HG03039 (cell line): ENCODE results near the gene CAPN1.
"Not testable (repeated sequence)": the region's sequence is repeated elsewhere in the genome, so short reads cannot be mapped to it uniquely, and the experiment has no call there.

Experiments used
- ATAC-seq: cut with Tn5 transposase; IDR thresholded peaks from one replicate; pipeline ENCODE4 v1.9.1; 2021; ENCODE audit warnings: mild to moderate bottlenecking, moderate library complexity; ENCODE audit not compliant: unreplicated experiment

The CAPN1 gene

DNA sequence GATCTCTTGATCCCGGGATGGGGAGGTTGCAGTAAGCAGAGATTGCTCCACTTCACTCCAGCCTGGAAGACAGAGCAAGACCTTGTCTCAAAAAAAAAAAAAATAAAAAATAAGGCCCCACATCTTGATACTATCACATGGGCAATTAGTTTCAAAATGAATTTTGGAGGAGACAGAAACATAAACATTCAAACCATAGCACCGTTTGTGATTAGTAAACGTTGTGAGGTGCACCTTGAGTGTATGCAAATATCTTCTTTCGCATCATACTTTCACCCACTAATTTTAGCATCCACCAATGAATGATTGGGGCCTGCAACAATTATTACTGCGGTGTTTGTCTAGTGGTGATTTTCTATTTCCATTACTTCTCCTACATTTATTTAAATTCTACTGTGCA is 22.7 kb upstream of the CAPN1 start:
- ATAC-seq = no peak

DNA sequence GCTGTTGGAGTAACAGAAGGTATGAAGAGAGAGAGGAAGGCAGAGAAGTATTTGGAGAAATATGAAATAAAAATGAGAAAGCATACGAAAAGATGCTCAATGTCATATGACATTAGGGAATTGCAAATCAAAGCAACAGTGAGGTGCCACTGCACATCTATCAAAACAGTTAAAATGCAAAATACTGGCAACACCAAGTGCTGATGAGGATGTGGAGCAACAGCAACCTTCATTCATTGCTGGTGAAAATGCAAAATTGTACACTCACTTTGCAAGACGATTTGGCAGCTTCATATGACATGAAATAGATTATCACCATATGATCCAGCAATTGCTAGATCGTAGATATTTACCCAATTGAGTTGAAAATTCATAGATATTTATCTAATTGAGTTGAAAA is 21.1 kb upstream of the CAPN1 start:
- ATAC-seq = no peak

DNA sequence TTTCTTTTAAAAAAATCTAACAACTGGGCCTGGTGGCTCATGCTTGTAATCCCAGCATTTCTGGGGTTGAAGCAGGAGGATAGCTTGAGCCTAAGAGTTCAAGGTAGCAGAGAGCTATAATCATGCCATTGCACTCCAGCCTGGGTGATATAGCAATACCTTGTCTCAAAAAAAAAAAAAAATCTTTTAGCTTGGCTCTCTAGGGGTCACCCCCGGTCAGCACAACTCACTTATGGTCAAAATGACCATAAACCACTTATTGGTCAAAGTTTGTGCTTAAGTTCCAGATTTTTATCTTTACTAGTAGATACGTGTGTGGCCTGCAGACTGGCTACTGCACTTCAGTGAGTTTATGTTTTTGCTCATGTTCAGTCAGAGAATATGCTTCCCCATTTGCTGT is 18.0 kb upstream of the CAPN1 start:
- ATAC-seq = no peak

DNA sequence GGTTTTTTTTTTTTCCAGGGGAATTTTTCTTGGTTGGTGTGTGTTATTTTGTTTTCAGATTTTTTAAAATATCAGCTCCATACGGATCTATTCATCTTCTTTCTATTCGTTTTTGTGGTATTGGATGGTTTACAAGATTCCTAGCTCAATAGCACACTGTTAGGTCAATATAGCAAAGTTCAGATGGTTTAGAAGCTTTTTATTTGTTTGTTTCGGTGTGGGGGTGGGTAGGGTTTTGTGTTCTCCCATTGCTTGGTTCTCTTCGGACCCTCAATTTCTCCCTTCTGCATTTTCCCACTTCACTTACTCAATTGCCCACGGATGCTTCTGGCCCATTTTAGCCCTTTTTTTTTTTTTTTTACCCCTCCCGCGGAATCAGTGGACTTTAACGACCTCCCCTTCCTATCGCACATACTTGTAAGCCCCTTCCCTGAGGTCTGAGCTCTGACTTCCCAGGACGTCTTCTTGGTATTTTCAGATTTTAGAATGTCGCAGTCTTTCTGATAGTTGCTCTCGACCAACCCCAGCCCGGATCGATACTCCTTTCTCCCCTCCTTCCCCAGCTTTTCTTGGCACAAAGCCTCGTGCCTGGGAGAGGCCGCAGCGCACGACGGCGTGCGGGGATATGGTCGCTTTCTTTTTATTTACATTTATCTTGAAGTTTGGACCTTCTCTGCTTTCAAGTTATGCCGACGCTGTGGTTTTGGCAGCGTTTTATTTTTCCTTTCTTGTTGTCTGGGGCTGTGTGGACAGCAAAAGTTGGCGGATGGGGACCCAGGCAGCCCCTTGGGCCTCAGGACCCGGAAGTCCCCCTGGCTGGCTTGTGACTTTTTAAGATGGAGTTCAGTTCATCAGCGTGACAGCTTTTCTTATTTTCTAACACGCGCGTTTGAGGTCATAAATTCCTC is 16.1 kb upstream of the CAPN1 start:
- ATAC-seq = no peak

DNA sequence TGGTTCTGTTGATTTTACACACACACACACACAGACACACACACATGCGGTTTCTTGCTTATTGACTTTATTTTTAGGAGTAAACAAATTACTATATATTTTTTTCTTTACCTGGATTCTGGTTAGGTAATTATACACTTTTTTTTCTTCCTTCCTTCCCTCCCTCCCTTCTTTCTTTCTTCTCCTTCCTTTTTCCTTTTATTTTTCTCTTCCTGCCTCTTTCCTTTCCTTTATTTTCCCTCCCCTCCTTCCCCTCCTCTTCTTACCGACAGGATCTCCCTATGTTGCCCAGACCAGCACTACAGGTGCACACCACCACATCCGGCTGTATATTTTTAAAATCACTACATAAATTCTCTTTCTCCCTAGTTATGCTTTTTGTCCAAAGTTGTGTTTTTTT is 14.8 kb upstream of the CAPN1 start:
- ATAC-seq = no peak

DNA sequence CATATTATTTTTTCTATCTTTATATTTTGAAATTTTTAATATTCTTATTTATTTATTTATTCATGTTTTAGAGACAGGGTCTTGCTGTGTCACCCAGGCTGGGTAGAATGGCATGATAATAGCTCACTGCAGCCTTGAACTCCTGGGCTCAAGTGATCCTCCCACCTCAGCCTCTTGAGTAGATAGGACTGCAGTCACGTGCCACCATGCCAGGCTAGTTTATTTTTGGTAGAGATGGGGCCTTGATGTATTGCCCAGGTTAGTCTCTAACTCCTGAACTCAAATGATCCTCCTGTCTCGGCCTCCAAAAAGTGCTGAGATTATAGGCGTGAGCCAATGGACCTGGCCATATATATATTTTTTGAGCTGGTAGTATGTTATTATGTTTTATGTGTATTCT is 14.1 kb upstream of the CAPN1 start:
- ATAC-seq = no peak

DNA sequence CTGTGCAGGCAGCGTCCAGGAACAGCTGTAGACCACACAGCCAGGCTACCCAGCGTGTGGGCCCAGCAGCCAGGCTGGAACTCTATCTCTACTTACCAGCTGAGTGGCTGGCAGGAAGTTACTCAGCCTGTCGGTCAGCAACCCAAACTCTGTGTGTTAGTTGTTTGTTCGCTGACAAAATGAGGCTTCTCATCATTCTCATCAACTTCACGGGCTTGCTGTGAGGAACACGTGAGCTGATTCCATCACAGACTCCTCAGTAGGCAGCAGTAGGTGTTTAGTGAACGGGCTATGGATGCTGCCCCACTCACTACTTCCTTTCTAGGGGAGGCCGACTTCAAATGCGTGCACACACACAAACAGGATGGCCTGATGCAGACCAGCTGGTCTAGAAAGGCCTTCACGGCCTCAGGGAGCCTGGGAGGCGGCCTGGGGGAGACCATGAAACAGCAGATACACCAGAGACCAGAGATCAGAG is 12.5 kb upstream of the CAPN1 start:
- no peak for ATAC-seq

DNA sequence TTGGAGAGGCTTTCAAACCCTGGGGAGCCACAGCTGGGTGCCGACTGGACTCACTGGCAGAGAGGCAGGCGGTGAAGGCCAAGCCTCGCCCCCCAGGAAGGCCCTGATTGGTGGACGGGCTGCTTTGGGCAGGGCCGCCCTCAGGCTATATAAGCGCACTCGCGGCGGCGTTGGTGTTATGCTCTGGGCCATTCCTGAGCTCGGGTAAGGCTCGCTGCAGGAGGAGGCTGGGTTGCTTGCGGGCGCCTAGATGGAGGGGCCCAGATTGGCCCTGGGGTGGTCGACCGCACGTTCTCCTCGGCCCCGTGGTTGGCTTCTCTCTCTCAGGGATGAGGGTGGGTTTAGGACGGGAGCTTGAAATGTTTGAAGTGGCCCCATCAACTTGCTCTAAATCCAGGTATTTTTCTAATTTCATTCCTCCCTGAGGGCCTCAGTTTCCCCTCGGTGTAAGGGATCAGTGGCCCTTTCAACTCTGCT is 11.6 kb upstream of the CAPN1 start, which contains the start of gene SPDYC:
SPDYC (plus strand) TSS at position 176 of the 477 bp plus-strand sequence. CDS start 1,125 bp downstream, outside the sequence.
- no peak for ATAC-seq

DNA sequence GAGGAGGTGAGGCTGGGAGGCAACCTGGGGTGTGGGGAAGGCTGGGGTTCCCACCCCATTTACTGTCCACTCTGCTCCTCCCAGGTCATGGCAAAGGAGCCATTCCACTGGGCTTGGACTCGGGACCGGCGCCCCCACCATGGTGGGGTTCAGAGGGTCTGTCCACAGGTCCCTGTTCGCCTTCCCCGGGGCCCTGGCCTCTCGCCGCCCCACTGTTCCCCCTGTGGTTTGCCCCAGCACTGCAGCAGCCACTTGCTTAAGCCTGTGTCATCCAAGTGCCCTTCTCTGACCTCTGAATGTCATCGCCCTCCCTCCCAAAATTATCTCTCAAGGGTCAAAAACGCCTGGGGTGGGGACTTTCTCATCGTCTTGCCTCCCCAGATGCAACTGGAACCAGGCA is 9.1 kb upstream of the CAPN1 start:
- no peak for ATAC-seq

DNA sequence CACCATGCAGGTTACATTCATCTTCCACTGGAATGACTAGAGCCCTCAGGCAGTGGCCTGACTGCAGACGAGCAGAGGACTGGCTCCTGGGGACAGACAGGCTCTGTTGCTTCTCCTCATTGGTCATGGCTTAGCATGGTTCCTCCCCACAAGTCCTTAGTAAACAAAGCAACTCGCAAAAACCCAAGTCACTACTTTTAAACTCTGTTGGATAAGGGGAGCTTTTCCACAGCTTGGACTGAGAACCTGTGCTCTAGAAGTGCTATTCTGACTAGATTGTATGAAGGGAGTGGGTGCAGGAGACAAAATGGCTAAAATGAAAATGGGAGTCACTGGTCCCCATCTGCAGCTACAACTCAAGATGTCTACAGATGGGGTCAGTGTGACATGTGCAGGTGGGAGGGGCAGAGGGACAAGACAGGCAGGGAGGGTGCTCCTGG is 7.1 kb upstream of the CAPN1 start:
- not testable (repeated sequence) for ATAC-seq

DNA sequence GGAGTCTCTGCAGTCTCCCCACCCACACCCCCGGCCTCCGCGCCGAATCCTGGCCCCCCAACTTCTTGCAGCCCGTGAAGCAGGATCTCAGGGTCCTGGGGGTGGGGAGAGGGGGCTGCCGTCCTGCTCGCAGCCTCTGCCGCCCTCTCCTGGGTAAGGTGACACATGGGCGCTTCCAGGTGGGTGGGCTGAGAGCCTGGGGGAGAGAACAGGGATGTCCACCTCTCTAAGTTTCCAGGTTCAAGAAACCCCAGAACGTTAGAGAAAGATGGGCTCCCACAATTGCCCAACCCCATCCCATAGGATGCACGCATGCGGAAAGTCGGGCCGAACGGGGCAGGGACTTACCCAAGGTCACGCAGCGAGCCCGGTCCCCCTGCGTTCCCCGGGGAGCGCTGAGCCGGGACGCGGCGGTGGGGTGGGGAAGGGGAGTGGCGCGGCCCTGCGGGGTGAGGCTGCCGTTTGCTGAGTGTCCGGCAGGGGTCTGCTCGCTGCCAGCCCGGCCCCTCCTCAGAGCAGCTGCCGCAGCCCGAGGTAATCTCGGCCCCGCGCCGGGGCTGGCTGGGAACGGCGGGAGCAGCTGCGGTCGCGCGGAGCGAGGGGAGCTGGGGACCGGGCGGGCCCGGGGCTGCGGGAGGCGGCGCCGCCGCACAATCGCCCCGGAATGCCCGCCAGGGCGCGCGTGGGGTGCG is 705 bp upstream of the CAPN1 start:
- peak; percentile 40 for ATAC-seq

DNA sequence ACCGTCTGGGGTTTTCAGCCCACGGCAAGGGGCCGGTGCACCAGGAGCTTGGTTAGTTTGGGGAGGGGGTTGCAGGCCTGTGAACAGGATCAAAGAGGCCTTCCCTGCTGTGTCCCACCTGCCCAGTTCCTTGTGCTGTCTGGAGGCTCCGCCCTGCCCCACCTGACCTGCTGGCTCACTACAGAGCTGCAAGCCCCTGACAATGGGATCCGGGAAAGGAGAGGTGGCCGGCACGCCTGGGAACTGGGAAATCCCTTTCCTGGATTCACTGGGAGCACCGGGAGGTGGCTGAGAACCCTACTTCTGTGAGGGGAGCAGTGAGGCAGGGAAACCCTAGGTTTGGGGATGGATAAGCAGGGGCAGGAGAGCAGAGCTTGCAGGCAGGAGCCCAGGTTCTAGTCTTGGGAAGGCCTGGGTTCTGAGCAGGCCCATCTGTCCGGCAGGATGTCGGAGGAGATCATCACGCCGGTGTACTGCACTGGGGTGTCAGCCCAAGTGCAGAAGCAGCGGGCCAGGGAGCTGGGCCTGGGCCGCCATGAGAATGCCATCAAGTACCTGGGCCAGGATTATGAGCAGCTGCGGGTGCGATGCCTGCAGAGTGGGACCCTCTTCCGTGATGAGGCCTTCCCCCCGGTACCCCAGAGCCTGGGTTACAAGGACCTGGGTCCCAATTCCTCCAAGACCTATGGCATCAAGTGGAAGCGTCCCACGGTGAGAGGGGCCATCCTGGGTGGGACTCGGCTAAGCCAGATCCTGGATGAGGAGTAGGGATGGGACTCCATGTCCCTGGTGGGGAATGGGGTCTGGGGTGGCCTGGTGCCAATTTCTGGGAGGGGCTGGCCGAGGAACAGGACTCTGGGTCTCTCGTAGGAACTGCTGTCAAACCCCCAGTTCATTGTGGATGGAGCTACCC is 786 bp downstream of the CAPN1 start:
- ATAC-seq = no peak

DNA sequence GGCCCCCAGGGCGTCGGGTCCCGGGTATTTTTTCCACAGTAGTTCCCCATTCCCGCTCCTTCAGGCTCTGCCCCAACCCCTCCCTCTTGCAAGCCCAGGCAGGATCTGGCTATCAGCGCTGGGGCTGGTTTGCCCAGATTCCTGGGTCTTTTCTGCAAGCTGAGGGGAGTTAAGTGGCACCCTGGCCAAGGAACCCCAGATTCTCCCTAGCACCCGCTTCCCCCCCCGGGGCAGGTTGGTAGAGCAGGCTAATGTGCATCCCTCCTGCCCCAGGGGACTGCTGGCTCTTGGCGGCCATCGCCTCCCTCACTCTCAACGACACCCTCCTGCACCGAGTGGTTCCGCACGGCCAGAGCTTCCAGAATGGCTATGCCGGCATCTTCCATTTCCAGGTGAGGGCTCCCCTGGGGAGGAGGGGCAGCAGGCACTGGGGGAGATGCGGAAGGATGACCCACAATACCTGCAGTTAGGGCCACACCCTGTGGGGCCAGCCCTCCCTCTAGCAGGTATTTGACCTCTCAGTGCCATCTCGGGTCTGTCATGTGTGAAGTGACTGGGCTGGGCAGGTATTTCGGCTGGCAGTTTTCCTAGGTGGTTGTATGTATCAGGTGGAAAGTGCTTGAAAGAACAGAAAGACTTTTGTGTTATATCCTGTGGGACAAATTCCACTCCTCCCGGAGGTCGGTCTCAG is 1.6 kb downstream of the CAPN1 start:
- ATAC-seq = no peak

DNA sequence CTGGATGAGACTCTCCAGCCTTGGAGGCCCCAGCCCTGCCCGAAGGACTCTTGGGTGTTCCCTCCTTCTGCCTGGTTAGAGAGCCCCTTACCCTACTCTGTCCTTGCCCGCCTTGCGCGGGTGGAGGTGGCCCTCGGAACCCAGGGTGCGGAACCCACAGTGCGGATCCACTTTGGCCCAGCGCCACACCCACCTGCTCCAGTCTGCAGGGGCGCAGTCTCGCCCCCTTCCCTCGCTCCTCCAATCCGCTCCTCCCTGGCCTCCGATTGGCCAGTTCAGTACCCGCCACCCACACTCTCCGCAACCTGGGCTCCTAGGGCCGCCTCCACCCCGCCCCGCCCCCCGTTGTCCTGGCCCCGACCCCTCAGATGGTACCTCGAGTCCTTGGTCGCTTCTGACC is 2.4 kb downstream of the CAPN1 start:
- no peak for ATAC-seq

DNA sequence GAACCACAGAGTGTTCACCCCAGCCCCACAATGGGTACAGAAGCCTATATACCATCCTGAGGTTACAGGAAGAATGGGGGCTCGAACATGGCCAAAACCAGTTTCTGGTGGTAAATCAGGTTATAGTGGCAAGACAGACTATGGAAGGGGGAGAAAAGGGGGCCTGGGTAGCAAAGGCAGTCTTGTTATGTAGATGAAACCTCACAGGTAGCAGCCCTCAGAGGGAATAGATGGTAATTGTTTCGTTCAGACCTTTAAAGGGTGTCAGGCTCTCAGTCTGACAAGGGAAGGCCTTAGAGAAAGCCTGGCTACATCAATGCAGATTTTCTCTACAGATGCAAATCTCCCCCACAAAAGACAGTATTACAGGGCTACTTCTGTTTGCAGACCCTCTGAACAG is 3.4 kb downstream of the CAPN1 start:
- ATAC-seq = no peak

DNA sequence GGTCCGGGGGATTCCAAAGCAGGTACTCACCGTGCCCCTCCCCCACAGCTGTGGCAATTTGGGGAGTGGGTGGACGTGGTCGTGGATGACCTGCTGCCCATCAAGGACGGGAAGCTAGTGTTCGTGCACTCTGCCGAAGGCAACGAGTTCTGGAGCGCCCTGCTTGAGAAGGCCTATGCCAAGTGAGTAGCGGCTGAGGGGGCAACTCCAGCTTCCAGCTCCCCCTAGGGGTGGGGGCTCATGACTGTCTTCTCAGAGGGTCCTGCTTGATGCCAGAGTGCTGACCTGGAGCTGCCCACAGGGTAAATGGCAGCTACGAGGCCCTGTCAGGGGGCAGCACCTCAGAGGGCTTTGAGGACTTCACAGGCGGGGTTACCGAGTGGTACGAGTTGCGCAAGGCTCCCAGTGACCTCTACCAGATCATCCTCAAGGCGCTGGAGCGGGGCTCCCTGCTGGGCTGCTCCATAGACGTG is 4.2 kb downstream of the CAPN1 start:
- ATAC-seq = no peak

DNA sequence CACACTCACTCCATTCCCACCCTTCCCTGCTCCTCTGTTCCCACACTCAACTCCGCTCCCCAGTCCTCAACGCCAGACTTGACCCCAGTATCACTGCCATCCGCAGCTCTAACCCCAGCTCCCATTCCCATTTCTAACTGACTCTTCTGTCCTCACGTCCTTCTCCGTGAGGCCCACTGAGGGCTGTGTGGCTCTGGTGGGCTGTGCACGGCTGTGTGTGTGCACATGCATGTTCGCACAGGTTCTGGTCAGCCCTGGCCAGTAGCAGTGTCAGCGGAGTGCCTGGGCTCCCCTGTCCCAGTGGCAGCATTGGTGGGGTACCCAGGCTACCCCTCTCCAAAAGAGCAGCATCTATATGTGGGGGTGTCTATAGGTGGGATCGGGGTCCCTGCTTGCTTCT is 5.0 kb downstream of the CAPN1 start:
- no peak for ATAC-seq

DNA sequence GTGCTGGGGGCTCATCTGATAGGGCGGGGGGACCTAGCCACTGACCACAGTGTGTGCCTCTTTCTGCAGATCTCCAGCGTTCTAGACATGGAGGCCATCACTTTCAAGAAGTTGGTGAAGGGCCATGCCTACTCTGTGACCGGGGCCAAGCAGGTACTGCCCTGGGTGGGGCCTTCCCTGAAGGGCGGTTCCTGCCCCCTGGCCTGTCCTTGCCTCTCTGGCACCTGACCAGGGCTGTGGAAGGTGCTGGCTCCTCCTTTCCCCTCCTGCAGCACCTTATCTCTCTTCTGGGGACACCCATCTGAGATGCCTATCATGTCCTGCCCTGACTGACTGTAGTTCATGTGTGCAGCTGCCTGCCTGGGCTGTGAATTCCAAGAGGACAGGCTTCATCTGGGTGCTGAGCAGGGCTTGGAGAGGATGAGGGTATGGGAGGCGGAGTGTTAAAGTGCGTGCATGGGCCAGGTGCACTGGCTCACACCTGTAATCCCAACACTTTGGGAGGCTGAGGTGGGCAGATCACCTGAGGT is 5.5 kb downstream of the CAPN1 start:
- ATAC-seq = no peak

DNA sequence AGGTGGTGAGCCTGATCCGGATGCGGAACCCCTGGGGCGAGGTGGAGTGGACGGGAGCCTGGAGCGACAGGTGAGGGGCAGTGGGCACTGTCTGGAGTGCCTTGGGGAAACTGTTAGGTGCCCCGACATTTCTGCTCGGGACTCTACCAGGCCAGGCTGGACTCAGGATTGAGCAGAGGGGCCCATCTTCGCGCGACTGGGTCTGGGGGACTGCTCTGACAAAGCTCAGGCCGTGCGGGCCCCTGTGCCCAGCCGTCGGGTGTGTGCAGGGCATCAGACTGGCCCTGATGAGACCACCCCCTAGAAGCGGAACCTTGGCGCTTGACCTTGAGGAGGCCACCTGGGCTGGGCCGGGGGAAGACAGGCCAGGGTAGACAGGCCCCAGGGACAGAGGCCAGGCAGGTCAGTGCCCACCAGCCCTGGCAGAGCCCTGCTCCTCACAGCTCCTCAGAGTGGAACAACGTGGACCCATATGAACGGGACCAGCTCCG is 6.3 kb downstream of the CAPN1 start:
- ATAC-seq = no peak

DNA sequence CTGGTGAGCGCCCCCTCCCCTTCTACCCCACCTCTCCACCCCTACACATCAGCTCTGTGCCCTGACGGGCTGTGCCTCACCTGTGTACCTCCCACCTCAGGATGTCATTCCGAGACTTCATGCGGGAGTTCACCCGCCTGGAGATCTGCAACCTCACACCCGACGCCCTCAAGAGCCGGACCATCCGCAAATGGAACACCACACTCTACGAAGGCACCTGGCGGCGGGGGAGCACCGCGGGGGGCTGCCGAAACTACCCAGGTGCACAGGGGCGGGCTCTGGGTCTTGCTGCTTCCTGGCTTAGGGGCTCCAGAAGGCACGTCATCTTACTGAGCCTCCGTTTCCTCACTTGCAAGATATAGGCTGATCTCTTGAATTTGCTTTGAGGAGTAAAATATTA is 6.8 kb downstream of the CAPN1 start:
- ATAC-seq = no peak
